HT1080 (cell line): ENCODE data around the gene EVC2. TPM values are rescaled to one million over a fixed set of nuclear protein-coding genes. Genes with fewer than 3 reads are reported as not detected.

Experiments
- DNase-seq: peaks from one replicate; pipeline ENCODE4 v3.0.0-alpha.2; 2015; ENCODE audit warnings: low read depth
- polyA plus RNA-seq, 2 experiments: library from polyadenylated mRNA; depleted of rRNA; stranded (reverse); fragments of >200 nt; gene quantifications; 2 replicates each; pipeline ENCODE4 v1.2.3, GENCODE V29; 2015
- total RNA-seq: library from RNA; depleted of rRNA; stranded (reverse); fragments of >200 nt; shearing (Covaris generic); gene quantifications from 2 replicates; pipeline ENCODE4 v1.2.3, GENCODE V29; 2014; rRNA removed

The EVC2 gene, protein sequence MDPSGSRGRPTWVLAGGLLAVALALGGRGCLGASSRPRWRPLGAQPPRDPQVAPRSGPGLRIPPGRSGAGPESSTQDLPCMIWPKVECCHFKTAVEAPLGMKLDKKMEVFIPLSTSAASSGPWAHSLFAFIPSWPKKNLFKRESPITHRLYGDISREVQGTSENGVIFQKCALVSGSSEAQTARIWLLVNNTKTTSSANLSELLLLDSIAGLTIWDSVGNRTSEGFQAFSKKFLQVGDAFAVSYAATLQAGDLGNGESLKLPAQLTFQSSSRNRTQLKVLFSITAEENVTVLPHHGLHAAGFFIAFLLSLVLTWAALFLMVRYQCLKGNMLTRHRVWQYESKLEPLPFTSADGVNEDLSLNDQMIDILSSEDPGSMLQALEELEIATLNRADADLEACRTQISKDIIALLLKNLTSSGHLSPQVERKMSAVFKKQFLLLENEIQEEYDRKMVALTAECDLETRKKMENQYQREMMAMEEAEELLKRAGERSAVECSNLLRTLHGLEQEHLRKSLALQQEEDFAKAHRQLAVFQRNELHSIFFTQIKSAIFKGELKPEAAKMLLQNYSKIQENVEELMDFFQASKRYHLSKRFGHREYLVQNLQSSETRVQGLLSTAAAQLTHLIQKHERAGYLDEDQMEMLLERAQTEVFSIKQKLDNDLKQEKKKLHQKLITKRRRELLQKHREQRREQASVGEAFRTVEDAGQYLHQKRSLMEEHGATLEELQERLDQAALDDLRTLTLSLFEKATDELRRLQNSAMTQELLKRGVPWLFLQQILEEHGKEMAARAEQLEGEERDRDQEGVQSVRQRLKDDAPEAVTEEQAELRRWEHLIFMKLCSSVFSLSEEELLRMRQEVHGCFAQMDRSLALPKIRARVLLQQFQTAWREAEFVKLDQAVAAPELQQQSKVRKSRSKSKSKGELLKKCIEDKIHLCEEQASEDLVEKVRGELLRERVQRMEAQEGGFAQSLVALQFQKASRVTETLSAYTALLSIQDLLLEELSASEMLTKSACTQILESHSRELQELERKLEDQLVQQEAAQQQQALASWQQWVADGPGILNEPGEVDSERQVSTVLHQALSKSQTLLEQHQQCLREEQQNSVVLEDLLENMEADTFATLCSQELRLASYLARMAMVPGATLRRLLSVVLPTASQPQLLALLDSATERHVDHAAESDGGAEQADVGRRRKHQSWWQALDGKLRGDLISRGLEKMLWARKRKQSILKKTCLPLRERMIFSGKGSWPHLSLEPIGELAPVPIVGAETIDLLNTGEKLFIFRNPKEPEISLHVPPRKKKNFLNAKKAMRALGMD
- not detected in 2 replicates for total RNA-seq
- not detected in 2 replicates for polyA plus RNA-seq (2015; cell fraction: cytosol; rRNA removed)
- polyA plus RNA-seq (2015; cell fraction: nucleus; rRNA removed), result not detected in 2 replicates

DNA sequence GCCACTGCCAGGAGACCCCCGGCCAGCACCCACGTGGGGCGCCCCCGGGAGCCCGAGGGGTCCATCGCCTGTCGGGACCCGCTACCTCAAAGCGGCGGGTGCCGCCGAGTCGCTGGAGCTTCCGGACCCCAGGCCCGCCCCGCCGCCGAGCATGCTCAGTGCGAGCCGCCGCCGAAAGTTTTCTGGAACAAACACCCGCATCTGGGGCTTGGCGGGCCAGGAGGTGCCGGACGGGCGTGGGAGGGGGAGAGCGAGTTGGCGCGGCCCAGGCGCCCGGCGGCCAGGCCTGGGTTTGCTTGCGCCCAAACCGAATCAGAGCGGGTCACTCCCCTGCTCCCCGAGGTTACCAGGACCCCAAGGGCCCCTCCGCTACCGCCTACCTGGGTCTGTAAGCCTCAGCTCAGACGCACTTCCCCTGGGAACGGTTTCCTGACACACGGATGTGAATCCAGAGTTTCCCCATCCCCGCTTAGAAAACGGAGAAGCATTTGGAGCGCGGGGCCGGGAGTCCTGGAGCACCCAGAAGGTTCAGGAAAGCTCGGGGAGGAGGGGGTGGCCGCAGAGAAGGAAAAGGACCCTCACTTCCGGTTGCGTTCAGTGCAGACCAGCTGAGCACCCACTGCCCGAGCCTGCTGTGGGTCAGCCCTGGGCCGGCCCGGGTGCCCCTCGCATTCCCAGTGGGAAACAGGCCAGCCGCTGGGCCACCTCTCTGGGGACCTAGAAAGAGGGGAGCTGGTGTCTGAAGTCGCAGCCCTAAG is at the start of gene EVC2:
Gene EVC2 (minus strand): TSS at position 111 of the 758 bp plus-strand sequence. CDS start 46 bp downstream, at position 65.
- DNase-seq, result no peak

DNA sequence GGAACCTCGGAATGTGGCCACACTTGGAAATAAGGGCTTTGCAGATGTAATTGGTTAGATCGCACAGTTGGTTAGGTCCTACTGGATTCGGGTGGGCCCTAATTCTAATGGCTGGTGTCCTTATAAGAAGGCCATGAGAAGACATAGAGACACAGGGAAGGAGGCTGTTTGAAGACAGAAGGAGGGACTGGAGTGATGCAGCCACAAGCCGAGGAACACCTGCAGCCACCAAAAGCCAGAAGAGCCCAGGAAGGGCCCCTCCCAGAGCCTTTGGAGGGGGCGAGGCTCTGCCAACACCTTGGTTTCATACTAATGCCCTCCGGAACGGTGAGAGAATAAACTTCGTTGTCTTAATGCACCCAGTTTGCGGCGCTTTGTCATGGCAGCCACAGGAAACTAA is 49.6 kb upstream of the EVC2 start:
- DNase-seq, result no peak

DNA sequence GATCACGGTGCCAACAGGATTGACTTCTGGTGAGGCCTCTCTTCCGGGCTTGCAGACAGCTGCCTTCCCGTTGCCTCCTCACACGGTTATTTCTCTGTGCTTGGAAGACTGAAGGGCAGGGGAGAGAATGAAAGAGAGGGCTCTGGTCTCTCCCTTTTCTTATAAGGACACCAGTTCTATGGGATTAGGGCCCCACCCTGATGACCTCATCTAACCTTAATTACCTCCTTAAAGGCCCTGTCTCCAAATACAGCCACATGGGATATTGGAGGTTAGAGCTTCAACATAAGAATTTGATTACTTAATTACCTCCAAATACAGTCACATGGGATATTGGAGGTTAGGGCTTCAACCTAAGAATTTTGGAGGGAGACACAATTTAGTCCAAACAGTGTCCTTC is 49.2 kb upstream of the EVC2 start:
- no peak for DNase-seq

DNA sequence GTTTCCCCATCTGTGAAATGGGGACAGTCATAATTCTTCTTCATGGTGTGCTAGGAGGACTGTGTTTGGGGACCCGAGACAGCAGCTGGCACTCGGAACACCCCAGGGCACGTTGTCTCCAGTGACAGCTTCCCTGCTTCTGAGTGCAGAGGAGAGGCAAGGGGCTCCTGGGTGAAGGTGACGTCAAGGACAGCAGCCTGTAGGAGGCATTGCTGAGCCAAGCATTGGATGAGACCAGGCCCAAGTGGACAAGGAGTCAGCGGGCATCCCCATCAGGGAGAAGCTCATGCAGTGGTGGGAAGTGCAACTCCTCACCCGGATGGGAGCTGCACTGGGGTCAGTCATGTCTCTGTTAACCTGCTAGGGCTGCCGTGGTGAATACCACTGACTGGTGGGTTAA is 48.7 kb upstream of the EVC2 start:
- no peak for DNase-seq

DNA sequence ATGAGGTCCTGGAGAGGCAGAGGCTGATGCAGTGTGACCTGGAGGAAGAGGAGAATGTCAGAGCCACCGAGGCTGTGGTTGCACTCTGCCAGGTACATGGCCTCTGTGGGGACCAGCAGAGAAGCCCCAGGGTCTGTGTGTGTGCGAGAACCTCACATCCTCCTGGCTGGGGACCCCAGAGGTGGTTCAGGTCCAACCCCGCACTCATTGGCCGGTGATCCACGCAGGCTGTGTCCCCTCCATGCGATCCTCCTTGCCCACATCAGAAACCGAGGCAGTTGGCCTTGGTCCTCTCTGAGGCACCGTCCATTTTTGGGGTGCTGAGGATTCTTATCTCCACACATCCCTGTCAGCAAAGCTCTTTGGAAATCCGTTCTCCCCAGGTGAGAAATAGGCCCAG is 47.9 kb upstream of the EVC2 start:
- DNase-seq, result no peak

DNA sequence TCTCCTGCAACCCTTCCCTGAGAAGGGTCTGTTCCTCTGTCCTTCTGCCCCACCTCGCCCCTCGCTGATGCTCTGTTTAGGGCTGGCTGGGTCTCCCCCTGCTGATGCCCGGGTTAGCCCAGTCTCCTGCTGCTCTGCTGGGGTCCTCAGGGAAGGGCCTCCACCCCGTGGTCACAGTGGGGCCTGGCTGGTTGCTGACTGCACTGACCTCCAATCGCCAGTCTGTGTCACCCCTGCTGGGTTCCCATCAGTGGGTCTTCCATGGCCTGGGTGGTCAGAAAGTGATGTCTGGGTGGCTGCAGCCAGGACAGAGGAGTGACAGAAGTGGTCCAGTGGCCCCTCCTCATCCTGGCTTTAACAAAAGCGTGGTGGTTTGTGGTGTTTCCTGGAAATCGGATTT is 47.3 kb upstream of the EVC2 start:
- no peak for DNase-seq

DNA sequence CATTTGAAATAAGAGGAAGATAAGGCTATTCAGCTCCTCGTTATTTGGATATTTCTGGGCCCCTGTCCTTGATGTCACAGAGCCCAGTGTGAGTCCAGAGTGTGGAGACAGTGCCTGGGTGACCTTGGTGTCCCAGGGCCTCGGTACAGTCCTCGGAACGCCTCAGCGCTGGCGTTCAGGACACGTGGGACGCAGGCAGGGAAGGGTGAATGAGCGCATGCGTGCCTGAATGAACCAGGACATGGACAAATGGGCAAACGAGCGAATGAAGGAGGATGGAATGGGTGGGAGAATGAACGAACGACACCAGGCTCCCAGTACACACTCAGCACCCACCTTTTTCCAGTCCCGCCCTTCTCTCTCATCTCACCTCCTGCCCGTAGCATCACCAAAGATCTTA is 46.8 kb upstream of the EVC2 start:
- DNase-seq, result no peak

DNA sequence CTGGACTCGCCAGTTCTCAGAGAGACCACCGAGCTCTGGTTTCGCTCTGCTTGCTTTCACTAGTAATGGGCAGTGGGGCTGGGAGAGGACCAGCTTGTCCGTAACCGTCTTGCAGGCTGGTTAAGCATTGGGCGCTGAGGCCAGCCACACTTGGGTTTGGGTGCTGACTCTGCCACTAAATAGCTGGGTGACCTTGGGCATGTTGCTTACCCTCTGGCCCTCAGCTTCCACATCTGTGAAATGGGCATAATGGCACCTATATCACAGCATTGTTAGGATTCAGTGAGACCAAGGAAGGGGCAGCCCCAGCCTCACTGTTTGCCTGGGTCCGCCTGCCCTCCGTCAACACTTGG is 46.1 kb upstream of the EVC2 start:
- DNase-seq, result no peak

DNA sequence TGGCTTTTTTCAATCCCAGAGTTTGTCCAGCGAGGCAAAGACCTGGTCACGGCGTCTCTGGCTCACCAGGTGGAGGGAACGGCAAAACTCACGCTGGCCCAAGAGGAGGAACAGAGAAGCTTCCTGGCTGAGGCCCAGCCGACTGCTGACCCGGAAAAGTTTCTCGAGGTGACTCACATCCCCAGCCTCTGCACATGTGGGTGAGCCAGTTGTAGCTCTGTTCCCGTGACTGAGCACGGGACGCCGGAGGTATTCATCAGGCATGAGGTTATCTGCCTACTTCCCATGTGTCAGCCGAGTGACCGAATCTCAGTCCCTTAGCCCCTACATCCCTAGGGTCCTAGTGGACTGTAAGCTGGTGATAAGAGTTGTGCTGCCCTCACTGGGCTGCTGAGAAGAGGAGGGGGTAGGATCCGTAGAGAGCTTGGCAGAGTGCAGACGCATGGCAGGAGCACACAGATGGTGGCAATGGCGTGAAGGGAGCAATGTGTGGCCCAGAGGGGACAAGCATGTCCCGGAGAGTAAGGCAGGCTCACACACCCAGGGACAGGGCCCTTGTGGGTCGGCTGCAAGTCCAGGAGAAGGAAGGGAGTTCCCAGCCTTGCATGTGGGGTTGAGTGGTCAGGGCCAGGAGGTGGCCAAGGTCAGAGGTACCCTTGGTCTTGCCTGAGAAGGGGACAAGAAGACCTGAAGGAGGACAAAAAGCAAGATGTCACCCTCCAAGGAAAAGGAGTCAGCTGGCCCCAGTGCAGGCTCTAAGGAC is 45.6 kb upstream of the EVC2 start:
- peak; percentile 93 for DNase-seq

DNA sequence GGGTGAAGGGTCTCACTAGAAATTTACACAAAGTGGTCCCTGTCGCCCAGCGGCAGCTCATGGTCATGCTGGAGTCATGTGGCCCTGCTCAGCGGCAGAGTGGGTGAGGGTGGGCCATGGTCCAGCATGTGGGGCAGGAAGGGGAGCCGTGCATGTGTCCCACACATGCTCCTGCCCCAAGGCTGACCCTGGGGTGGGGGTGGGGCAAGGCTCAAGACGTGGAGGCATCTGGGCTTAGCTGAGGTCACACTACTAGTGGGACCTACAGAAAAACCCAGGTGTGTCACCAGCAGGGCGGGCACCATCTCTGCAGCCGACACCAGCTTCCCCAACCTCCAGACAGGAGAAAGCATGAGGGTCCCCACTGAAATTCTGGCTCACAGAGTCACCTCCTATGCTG is 45.0 kb upstream of the EVC2 start:
- no peak for DNase-seq

DNA sequence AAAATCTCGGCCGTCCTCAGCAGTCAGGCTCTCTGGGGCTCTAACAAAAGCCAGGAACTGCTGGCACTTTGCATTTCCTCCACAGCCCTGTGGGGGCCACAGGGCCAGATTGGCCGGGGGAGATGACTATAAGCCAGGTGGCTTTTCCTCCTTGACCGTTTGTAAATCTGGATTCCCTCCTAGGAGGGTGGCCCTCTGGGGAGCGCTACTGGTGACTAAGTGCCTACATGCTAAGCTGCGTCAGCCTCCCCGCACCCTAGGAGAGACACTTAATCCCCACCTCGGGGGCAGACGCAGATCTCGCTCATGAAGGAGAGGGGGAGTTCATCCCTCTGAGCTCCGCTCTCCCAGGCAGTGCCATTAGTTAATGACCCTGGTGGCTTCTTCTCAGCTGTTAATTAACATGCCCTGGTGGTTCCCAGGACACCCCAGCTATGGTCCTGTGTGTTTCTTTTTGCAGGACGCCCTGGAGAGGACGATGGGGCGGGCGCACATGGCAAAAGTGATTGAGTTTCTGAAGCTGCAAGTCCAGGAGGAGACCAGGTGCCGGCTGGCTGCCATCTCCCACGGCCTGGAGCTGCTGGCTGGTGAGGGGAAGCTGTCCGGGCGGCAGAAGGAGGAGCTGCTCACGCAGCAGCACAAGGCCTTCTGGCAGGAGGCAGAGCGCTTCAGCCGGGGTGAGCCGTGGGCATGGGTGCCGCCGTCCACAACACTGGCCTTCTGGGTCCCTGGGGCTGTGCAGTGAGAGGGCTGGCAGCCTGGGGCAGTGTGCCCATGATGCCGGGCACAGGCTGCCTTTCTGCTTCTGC is 44.2 kb upstream of the EVC2 start:
- no peak for DNase-seq

DNA sequence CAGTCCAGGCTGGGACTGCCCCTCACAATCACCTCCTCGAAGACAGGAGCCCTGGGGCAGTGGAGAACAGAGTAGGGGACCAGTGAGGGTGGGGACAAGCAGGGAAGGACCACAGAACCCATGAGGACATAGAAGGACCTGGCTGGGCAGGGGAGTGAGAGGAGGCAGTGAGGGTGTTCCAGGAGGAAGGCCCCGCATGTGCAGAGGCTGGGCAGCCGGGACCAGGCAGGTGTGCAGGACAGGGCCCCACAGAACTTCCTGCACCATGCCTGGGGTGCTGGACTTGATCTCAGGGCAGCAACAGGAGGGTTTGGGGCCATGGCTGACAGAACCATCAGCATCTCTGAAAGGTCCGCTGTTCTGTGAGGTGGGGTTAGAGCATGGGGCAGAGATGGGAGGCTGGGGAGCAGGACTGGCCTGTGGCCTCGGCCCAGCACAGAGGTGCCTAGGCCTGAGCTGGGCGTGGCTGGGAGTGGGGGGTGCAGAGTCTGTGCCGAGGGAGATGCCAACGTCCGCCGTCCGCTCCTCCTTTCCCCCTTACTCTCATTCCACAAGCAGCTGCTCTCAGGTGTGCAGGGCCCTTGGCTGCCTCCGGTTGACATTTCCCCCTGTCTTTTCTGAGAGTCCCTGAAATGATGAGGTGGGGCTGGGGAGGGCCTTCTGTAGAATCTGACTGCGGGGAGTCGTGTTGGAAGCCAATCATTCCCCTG is 43.5 kb upstream of the EVC2 start:
- no peak for DNase-seq

DNA sequence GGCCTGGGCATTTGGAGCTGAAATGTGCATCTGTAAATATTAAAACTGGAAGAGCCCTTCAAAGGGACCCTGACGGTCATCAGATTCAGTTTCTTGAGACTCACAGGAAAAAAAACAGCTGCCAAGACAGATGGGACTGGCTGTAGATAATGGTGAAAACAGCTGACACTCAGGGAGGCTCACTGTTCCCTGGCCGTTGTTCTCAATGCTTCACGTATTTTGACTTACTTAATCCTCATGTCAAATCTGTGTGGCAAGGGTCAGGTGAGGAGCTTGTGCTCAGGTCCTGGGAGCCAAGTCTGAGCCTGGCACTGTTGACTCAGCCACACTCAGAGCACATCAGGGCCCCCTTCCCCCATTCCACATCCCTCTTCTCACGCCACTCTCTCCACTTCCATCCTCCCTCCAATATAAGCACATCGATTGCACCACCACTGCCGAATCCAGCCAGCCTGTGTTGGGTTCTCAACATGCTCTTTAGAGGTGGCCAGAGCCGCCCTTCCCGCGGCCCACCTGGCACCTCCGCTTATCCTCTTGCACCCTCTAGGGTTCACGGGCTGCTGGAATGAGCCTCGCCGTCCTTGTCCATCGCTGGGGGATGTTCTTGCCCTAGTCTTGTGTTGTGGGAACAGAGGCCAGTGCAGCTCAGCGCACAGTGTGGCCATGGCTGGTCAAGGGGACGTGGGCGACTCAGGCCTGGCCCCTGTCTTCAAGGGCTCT is 42.7 kb upstream of the EVC2 start:
- no peak for DNase-seq

DNA sequence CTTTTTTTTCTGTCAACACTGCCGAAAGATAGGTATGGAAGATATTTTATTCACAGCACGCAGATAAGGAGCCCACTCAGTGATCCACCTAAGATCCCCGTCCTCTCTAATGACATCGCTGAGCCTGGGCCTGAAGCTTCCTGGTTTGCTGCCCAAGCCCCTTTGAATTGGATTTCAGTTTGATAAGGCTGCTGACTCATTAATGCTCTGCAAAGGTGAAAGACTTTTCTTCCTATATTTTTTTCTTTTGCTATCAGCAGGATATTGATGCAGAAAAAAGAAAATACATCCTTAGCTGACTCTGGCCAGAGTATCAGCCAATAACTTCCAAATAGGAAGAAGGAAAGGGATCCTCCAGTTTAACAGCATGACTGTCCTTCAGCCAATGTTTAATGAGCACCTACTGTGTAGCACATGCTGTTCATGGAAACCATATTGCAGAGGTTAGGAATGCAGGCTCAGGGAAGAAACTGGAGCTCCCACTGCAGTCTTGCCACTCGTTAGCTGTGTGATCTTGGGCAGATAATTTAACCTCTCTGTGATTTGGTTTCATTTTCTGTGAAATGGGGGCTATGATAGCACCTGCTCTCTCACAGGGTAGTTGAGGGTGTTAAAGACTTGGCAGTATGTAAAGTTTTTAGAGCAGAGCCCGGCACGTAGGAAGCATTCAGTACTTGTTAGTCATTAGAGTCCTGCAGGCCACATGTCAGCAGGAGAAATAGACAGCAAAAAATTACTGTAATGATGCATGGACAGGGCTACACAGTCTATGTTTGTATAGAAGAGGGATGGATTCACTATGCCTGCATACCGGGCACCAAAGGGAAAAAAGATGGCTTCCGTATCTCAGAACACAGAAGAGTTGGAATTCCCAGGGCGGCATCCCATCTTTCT is 41.9 kb upstream of the EVC2 start:
- no peak for DNase-seq

DNA sequence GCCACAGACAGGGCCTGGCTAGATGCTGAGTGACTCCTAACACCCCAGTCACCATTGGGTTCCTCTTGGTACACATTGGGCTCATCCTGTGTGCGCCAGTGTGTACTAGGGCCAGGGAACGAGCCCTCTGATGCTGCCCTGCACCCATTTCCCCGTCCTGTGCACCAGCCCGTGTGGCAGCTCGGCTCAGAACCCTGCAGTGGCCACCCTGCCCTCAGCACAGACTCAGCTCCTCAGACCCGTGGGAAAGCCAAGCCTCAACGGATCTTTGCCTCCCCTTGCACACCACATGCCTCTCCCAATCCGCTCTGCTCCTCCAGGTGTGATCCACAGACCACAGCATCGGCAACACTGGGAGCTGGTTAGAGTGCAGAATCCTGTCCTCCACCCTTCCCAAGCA is 41.2 kb upstream of the EVC2 start:
- DNase-seq, result no peak

DNA sequence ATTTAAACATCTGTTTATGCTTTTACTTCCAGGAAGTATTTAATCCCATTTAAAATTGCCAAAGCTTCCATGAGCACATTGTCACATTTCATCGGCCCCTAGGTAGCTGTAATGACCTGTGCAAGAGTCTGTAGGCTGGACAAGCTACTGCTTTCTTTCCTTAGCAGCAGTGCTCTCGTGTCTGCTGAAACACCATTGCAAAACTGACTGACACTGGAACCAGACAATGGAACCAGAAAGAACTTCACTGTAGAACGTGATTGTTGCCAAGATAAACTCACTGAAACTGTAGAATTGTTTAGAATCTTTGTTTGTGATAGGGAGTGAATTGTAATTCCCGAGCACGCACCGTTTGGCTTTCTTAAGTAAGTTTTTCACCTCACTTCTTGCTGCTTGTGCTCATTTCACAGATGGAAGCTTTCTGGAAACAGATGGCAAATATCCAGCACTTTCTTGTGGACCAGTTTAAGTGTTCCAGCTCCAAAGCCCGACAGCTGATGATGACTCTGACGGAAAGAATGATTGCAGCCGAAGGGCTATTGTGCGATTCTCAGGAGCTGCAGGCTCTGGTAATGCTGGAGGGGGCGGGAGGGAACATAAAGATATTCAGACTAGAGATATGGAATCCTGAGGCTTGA is 39.5 kb upstream of the EVC2 start:
- DNase-seq, result no peak
